ENCODE measurements around the gene ANO6. TPM values are rescaled to one million over a fixed set of nuclear protein-coding genes. Genes with fewer than 3 reads are reported as not detected.

Gene ANO6
- total RNA-seq, 1 donor from 2014 or later, result 49.0 TPM

GRCh38 chr12:45189766-45190403 is 26.0 kb upstream of the ANO6 start:
- Mint-ChIP-seq H3K4me1 (peaks cover 6% of the 10 kb centered on the region), H3K9me3 (no peaks in the 10 kb centered on the region), H3K27ac (no peak overlapping the region), H3K27me3 (ENCODE audit: insufficient read depth, low read depth) (peaks cover 5% of the 10 kb centered on the region), H3K4me3 (no peak overlapping the region), H3K36me3 (peaks cover 3% of the 10 kb centered on the region)
- Histone ChIP-seq H3K9me3 (ENCODE audit: low read depth) (no peaks in the 10 kb centered on the region), H3K9ac (no peak overlapping the region), H3K36me3 (no peaks in the 10 kb centered on the region), H3K4me2 (no peak overlapping the region), H2AFZ (replicated peaks) (no peak overlapping the region), H3K27me3 (no peaks in the 10 kb centered on the region), H3K4me1 (peaks cover 2% of the 10 kb centered on the region), H3K27ac (no peak overlapping the region), H3K4me3 (no peak overlapping the region), H3K79me2 (ENCODE audit: low read depth) (no peaks in the 10 kb centered on the region), H4K20me1 (ENCODE audit: low read depth) (no peaks in the 10 kb centered on the region), H3F3A (ENCODE audit: low read depth) (no peaks in the 10 kb centered on the region)
- DNase-seq (ENCODE audit: low spot score), result no peak
- TF ChIP-seq EZH2 (IDR thresholded peaks at IDR 0.05) (no peak), CTCF (IDR thresholded peaks at IDR 0.05) (no peak), EZH2phosphoT487 (IDR thresholded peaks at IDR 0.05) (no peak)

- H3K27ac ChIP-seq, result no peak overlapping the region
- H3K4me1 Mint-ChIP-seq, result peaks cover 6% of the 10 kb centered on the region
These were observed 24.7 kb upstream of the ANO6 start for GRCh38 chr12:45191239-45191638.

GRCh38 chr12:45192707-45193106 is 23.2 kb upstream of the ANO6 start:
- no peak for DNase-seq (ENCODE audit: low spot score)
- H4K20me1 ChIP-seq (ENCODE audit: low read depth), result no peaks in the 10 kb centered on the region
- H3K4me3 ChIP-seq, result no peak overlapping the region
- Mint-ChIP-seq H3K27me3 (ENCODE audit: insufficient read depth, low read depth) (peaks cover 5% of the 10 kb centered on the region), H3K9me3 (no peaks in the 10 kb centered on the region), H3K4me3 (no peak overlapping the region), H3K4me1 (peaks cover 6% of the 10 kb centered on the region), H3K27ac (no peak overlapping the region), H3K36me3 (peaks cover 3% of the 10 kb centered on the region)
- no peaks in the 10 kb centered on the region for H3F3A ChIP-seq (ENCODE audit: low read depth)
- no peak overlapping the region for H3K27ac ChIP-seq
- no peaks in the 10 kb centered on the region for H3K36me3 ChIP-seq
- no peak overlapping the region for H2AFZ ChIP-seq (replicated peaks)
- no peaks in the 10 kb centered on the region for H3K79me2 ChIP-seq (ENCODE audit: low read depth)
- H3K9me3 ChIP-seq (ENCODE audit: low read depth), result no peaks in the 10 kb centered on the region
- H3K27me3 ChIP-seq, result no peaks in the 10 kb centered on the region
- H3K9ac ChIP-seq, result no peak overlapping the region
- H3K4me2 ChIP-seq, result no peak overlapping the region
- peaks cover 2% of the 10 kb centered on the region for H3K4me1 ChIP-seq
- TF ChIP-seq EZH2 (IDR thresholded peaks at IDR 0.05), result no peak

More at GRCh38 chr12:45191239-45191638, 24.7 kb upstream of the ANO6 start:
- Histone ChIP-seq H3F3A (ENCODE audit: low read depth) (no peaks in the 10 kb centered on the region), H3K4me3 (no peak overlapping the region), H3K79me2 (ENCODE audit: low read depth) (no peaks in the 10 kb centered on the region), H3K4me2 (no peak overlapping the region), H3K4me1 (peaks cover 2% of the 10 kb centered on the region), H2AFZ (replicated peaks) (no peak overlapping the region), H3K36me3 (no peaks in the 10 kb centered on the region), H3K9ac (no peak overlapping the region), H3K27me3 (no peaks in the 10 kb centered on the region), H4K20me1 (ENCODE audit: low read depth) (no peaks in the 10 kb centered on the region), H3K9me3 (ENCODE audit: low read depth) (no peaks in the 10 kb centered on the region)
- Mint-ChIP-seq H3K4me3 (no peak overlapping the region), H3K36me3 (peaks cover 3% of the 10 kb centered on the region), H3K9me3 (no peaks in the 10 kb centered on the region), H3K27me3 (ENCODE audit: insufficient read depth, low read depth) (peaks cover 5% of the 10 kb centered on the region), H3K27ac (no peak overlapping the region)
- no peak for DNase-seq (ENCODE audit: low spot score)
- no peak for TF ChIP-seq EZH2 (IDR thresholded peaks at IDR 0.05)

GRCh38 chr12:45200491-45201043 is 15.3 kb upstream of the ANO6 start:
- Histone ChIP-seq H3K9ac (no peak overlapping the region), H3K4me3 (no peak overlapping the region), H3K4me1 (no peaks in the 10 kb centered on the region), H2AFZ (replicated peaks) (no peak overlapping the region), H3K27ac (no peak overlapping the region), H3F3A (ENCODE audit: low read depth) (no peaks in the 10 kb centered on the region), H3K36me3 (no peaks in the 10 kb centered on the region), H3K79me2 (ENCODE audit: low read depth) (no peaks in the 10 kb centered on the region), H4K20me1 (ENCODE audit: low read depth) (no peaks in the 10 kb centered on the region), H3K27me3 (no peaks in the 10 kb centered on the region), H3K9me3 (ENCODE audit: low read depth) (no peaks in the 10 kb centered on the region), H3K4me2 (no peak overlapping the region)
- no peaks in the 10 kb centered on the region for H3K27me3 Mint-ChIP-seq (ENCODE audit: insufficient read depth, low read depth)
- no peak for TF ChIP-seq EZH2 (IDR thresholded peaks at IDR 0.05)
- TF ChIP-seq CTCF (IDR thresholded peaks at IDR 0.05), result no peak
- no peak for TF ChIP-seq EZH2phosphoT487 (IDR thresholded peaks at IDR 0.05)
- H3K36me3 Mint-ChIP-seq, result no peaks in the 10 kb centered on the region
- H3K27ac Mint-ChIP-seq, result no peak overlapping the region
- no peaks in the 10 kb centered on the region for H3K9me3 Mint-ChIP-seq
- DNase-seq (ENCODE audit: low spot score), result no peak
- no peaks in the 10 kb centered on the region for H3K4me1 Mint-ChIP-seq
- H3K4me3 Mint-ChIP-seq, result no peak overlapping the region

Data from neural progenitor cell (in vitro differentiated cells).